HAP-1 (cell line): ENCODE results near the gene PLSCR4.

Experiments
- DNase-seq, 2 experiments: peaks; one replicate each; pipeline ENCODE4 v3.0.0-alpha.2; 2016 to 2020; ENCODE audit warnings: low spot score in 2 of 2
- H3K27me3 ChIP-seq: fragments of 250-450 bp; sonication (Bioruptor Pico); 2 replicates; pipeline ENCODE4 v1.5.1; 2020; ENCODE audit warnings: low read depth, mild to moderate bottlenecking, moderate library complexity
- H3K36me3 ChIP-seq: fragments of 250-450 bp; sonication (Bioruptor Pico); replicated peaks from 2 replicates; pipeline ENCODE4 v1.5.1; 2020; ENCODE audit warnings: mild to moderate bottlenecking
- H3K4me1 ChIP-seq: fragments of 250-450 bp; sonication (Bioruptor Pico); 2 replicates; pipeline ENCODE4 v1.5.1; 2020; ENCODE audit warnings: mild to moderate bottlenecking
- H3K4me3 ChIP-seq: fragments of 250-450 bp; sonication (Bioruptor Pico); 2 replicates; pipeline ENCODE4 v1.5.1; 2020; ENCODE audit warnings: mild to moderate bottlenecking, moderate library complexity
- H3K9me3 ChIP-seq: fragments of 250-450 bp; sonication (Bioruptor Pico); 2 replicates; pipeline ENCODE4 v1.5.1; 2020; ENCODE audit warnings: mild to moderate bottlenecking, moderate library complexity
- in situ Hi-C: fragments of 300-500 bp; cut with MboI; formaldehyde crosslinking; loops from 3 replicates; pipeline ENCODE4 v1.14.3; 2020; ENCODE audit warnings: low sequenced_read_pairs, inconsistent platforms, mixed read lengths

Gene PLSCR4

DNA sequence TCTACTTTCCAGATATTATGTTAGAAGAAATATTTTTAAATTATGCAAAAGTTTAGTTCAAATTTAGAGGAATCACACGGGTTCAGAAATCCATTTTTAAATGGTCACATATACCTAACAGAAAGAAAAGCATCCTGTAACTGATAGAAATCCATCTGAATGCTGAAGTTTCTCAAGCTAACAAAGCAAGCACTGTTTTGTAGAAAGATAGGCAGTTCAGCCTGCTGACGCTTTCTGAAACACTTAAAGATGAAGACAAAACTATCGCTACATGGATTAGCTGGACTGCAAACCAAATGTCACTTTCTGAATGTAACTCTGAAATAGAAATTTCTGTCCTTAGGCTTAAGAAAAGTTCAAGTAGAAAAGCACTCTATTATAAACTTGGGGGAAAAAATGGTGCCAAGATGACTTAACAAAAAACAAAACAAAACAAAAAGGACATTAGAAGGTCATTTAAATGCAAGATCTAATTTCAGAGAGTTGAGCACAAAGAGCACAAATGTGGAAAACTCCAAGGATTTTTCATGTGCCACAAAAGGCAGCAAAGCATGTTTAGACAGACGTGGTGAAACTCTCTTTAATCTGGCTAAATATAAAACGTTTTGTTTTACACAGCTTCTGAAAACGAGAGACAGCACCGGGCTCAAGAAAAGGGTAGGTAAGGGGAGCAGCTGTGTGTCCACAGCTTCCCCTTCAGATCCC is 91.1 kb downstream of the PLSCR4 start:
- peak in 1 of 2 experiments; percentile 32 for DNase-seq
- Histone ChIP-seq H3K9me3 (no peaks in the 10 kb centered on the region), H3K36me3 (no peaks in the 10 kb centered on the region), H3K27me3 (no peaks in the 10 kb centered on the region), H3K4me3 (peak overlapping the region; percentile 64), H3K4me1 (peaks cover 36% of the 10 kb centered on the region)
- in situ Hi-C loops = loop anchor here (25.0 kb wide), 2 partner anchors 97 to 372 kb away; no protein-coding TSS in a partner anchor

DNA sequence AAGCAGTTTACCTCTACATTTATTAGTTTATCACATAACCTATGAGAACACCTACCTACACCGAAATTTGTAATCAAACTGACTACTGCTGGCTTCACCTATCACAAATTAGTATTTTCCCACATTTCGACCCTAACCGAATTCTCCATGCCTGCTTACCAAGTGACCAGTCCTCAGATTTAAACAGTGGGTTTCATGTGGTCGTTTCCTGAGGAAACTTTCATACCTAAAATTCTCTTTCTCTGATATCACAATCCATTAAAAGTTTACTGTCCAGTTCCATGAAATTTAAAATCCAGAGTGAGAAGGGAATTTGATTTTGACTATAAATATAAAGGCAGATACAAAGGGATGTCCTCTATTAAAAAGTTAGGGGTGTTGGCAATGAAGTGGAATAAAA is 91.9 kb downstream of the PLSCR4 start:
- H3K4me1 ChIP-seq = peaks cover 36% of the 10 kb centered on the region
- no peaks in the 10 kb centered on the region for H3K9me3 ChIP-seq
- in situ Hi-C loops = loop anchor here (25.0 kb wide), 2 partner anchors 97 to 372 kb away; no protein-coding TSS in a partner anchor
- H3K36me3 ChIP-seq = no peaks in the 10 kb centered on the region
- no peaks in the 10 kb centered on the region for H3K27me3 ChIP-seq
- DNase-seq = no peak
- peak overlapping the region; percentile 64 for H3K4me3 ChIP-seq

- H3K4me3 ChIP-seq = no peak overlapping the region
- H3K27me3 ChIP-seq = no peaks in the 10 kb centered on the region
- H3K9me3 ChIP-seq = no peaks in the 10 kb centered on the region
- H3K4me1 ChIP-seq = peaks cover 36% of the 10 kb centered on the region
- H3K36me3 ChIP-seq = no peaks in the 10 kb centered on the region
- no peak for DNase-seq
- in situ Hi-C loops = loop anchor here (25.0 kb wide), 2 partner anchors 95 to 370 kb away; no protein-coding TSS in a partner anchor
Measured at GRCh38 chr3:146157325-146158060, 93.4 kb downstream of the PLSCR4 start.

- Histone ChIP-seq H3K9me3 (no peaks in the 10 kb centered on the region), H3K4me3 (no peak overlapping the region), H3K36me3 (no peaks in the 10 kb centered on the region), H3K4me1 (peaks cover 32% of the 10 kb centered on the region), H3K27me3 (no peaks in the 10 kb centered on the region)
- no peak for DNase-seq
- in situ Hi-C loops = loop anchor here (25.0 kb wide), 2 partner anchors 94 to 369 kb away; no protein-coding TSS in a partner anchor
Measured at GRCh38 chr3:146156666-146157314, 94.1 kb downstream of the PLSCR4 start.

- in situ Hi-C loops = loop anchor here (25.0 kb wide), 2 partner anchors 94 to 369 kb away; no protein-coding TSS in a partner anchor
- H3K4me3 ChIP-seq = no peak overlapping the region
- no peak for DNase-seq
Measured at GRCh38 chr3:146156095-146156494, 94.8 kb downstream of the PLSCR4 start.

DNA sequence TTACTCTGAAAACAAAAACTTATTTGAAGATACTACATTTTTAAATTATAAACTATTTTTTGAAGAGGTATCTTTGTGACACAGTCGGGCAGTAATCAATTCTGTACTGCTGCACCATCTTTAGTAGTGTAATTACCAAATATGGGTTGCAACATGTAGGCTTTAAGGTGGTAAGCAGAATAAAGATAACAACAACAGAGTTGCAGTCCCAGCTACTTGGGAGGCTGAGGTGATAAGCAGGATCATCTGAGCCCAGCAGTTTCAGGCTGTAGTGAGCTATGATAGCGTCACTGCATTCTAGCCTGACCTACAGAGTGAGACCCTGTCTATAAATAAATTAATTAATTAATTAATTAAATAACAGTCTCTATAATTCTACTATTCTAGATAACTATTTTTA is 95.9 kb downstream of the PLSCR4 start:
- Histone ChIP-seq H3K4me3 (no peak overlapping the region), H3K4me1 (peaks cover 42% of the 10 kb centered on the region), H3K9me3 (no peaks in the 10 kb centered on the region), H3K36me3 (no peaks in the 10 kb centered on the region; the same call in 1 of the 2 replicates), H3K27me3 (no peaks in the 10 kb centered on the region)
- in situ Hi-C loops = loop anchor here (25.0 kb wide), 2 partner anchors 93 to 368 kb away; no protein-coding TSS in a partner anchor
- no peak for DNase-seq

More at GRCh38 chr3:146156095-146156494, 94.8 kb downstream of the PLSCR4 start:
- Histone ChIP-seq H3K36me3 (no peaks in the 10 kb centered on the region), H3K27me3 (no peaks in the 10 kb centered on the region), H3K9me3 (no peaks in the 10 kb centered on the region), H3K4me1 (peaks cover 31% of the 10 kb centered on the region)

DNA sequence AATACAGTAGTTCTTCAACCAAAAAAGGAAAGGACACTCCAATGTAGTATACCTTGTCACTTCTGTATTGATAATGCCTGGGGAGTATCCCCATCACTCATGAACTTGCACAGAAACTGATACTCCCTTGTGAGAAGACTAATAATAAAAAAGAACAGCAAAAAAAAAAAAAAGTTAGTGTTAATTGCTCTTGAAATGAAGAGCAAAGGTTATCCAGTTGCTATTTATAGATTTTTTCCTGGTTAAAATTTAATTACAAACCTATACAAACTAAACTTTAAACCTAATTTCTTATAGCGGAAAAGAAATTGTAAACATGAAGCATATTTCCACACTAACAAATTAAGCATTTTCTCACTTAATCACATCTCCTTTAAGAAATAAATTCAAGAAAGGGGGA is 96.6 kb downstream of the PLSCR4 start:
- H3K4me1 ChIP-seq = peaks cover 43% of the 10 kb centered on the region
- no peak for DNase-seq
- in situ Hi-C loops = loop anchor here (25.0 kb wide), 2 partner anchors 92 to 367 kb away; no protein-coding TSS in a partner anchor
- no peak overlapping the region for H3K4me3 ChIP-seq
- H3K36me3 ChIP-seq = no peaks in the 10 kb centered on the region; the same call in 1 of the 2 replicates
- H3K9me3 ChIP-seq = no peaks in the 10 kb centered on the region
- no peaks in the 10 kb centered on the region for H3K27me3 ChIP-seq

GRCh38 chr3:146153429-146153828 is 97.5 kb downstream of the PLSCR4 start:
- Histone ChIP-seq H3K27me3 (no peaks in the 10 kb centered on the region), H3K36me3 (no peaks in the 10 kb centered on the region; the same call in 1 of the 2 replicates), H3K9me3 (no peaks in the 10 kb centered on the region), H3K4me3 (no peak overlapping the region), H3K4me1 (peaks cover 39% of the 10 kb centered on the region)
- in situ Hi-C loops = loop anchor here (25.0 kb wide), 2 partner anchors 91 to 366 kb away; no protein-coding TSS in a partner anchor
- DNase-seq = no peak

DNA sequence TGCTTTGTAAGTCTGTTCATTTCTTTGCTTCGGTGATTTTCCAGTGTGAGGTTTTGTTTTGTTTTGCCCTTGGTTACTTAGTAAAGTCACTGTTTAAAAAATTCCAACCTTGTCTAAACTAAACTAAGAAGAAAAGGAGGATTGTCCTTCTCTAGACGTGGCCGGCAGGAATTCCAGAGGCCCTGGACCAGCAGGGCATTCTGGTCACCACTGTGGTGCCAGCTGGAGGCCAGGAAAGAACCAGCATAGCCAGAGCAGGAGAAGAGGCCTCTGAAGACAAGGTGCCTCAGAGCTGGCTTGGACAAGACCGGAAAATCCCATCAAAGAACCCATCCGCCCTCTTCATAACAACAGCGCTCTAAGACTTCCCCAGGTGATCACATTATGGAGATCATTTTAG is 98.1 kb downstream of the PLSCR4 start:
- Histone ChIP-seq H3K27me3 (no peaks in the 10 kb centered on the region), H3K36me3 (no peaks in the 10 kb centered on the region; the same call in 1 of the 2 replicates), H3K4me1 (peaks cover 36% of the 10 kb centered on the region), H3K9me3 (no peaks in the 10 kb centered on the region), H3K4me3 (no peak overlapping the region)
- in situ Hi-C loops = loop anchor here (25.0 kb wide), 2 partner anchors 91 to 366 kb away; no protein-coding TSS in a partner anchor
- no peak for DNase-seq

DNA sequence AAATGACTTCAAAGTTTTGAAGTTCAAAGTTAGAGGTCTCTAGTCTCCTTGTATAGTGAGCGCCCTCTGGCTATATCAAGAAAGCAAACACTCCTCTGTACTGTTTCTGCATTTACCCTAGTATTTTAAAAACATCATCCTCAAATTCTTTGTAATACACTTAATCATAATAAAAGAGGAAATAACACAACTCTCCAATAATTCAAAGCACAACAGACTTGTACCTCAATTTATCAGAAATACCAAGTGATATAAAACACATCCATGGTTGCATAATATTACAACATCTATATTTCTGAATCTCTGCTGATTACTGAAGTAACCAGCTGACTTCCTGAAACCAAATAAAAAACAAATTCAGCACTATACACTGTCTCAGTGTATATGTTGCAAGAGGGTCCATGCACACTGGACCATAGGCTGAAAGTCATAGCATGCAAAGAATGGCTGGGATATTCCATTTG is 102.4 kb downstream of the PLSCR4 start:
- Histone ChIP-seq H3K9me3 (no peaks in the 10 kb centered on the region), H3K27me3 (no peaks in the 10 kb centered on the region), H3K36me3 (no peaks in the 10 kb centered on the region; the same call in 1 of the 2 replicates), H3K4me3 (no peak overlapping the region), H3K4me1 (peaks cover 19% of the 10 kb centered on the region)
- no peak for DNase-seq
- in situ Hi-C loops = no loop called here

GRCh38 chr3:146145642-146146041 is 105.3 kb downstream of the PLSCR4 start:
- Histone ChIP-seq H3K36me3 (no peaks in the 10 kb centered on the region; the same call in 1 of the 2 replicates), H3K4me1 (peaks cover 15% of the 10 kb centered on the region), H3K4me3 (no peak overlapping the region), H3K27me3 (no peaks in the 10 kb centered on the region), H3K9me3 (no peaks in the 10 kb centered on the region)
- in situ Hi-C loops = no loop called here
- no peak for DNase-seq

DNA sequence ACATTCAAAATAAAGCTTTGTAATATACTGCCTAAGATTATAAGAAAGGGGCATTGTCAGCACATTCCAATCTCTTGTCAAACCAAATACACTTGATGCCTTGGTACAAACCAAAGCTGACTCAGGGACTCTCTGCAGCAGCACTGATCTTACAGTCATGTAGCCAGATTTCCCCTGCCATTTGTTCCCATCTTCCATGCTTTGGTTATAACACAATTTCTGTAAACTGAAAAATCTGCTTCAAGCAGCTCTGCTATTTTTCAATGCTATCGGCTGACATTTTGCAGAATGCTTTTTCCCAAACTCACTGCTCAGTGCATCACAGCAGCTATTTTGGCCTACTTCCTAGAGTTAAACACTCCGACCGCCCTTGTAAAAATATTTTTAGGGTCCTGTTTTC is 108.1 kb downstream of the PLSCR4 start:
- DNase-seq = peak; percentile 18 to 40
- H3K36me3 ChIP-seq = no peaks in the 10 kb centered on the region
- in situ Hi-C loops = no loop called here

More for the DNA sequence above, 108.1 kb downstream of the PLSCR4 start:
- Histone ChIP-seq H3K9me3 (no peaks in the 10 kb centered on the region), H3K4me3 (no peak overlapping the region), H3K4me1 (no peaks in the 10 kb centered on the region; the same call in 1 of the 2 replicates), H3K27me3 (no peaks in the 10 kb centered on the region)
